Esophagus squamous epithelium (tissue), 4 donors: Measurements from ENCODE around the gene CH25H.

Experiments
- CTCF ChIP-seq, 6 experiments: fragments of 450-650 bp in 4 of 6; fragments of 200-600 bp in 2 of 6; sonication (generic) in 2 of 6; IDR thresholded peaks; one replicate each; pipeline ENCODE4 v1.5.1; 2016 to 2019; ENCODE audit warnings: antibody characterized with exemption in 6 of 6, mild to moderate bottlenecking in 4 of 6, moderate library complexity in 4 of 6
- POLR2A ChIP-seq, 4 donors: fragments of 450-650 bp; IDR thresholded peaks; one replicate each; pipeline ENCODE4 v1.6.1; 2017; ENCODE audit warnings: antibody characterized with exemption in 4 of 4, mild to moderate bottlenecking in 4 of 4, moderate library complexity in 3 of 4

DNA sequence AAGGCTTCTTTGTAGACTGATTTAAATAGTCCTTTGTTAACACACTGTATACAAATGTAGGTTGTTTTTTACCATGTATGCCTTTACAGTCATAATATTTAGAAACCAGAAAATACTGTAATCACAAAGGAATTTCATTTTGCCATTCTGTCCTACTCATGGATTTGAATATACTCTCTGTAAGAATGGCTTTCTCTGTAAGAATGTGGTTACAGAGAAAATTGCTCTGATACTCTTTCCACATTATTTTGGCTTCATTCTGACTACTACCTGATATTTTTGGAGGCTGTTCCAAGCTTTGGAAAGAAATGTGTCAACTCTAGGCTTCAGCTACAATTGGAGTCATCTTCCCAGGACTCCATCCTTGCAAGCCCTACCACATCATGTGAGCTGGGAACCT is 23.5 kb downstream of the CH25H start:
- TF ChIP-seq CTCF (IDR thresholded peaks at IDR 0.05) (no peak), POLR2A (IDR thresholded peaks at IDR 0.05) (no peak)
